Kidney (tissue), 14 donors: Measurements from ENCODE around the gene TJP1. TPM values are rescaled to one million over a fixed set of nuclear protein-coding genes. Genes with fewer than 3 reads are reported as not detected.

ENCODE experiments used
- DNase-seq, 5 donors: peaks; one replicate each; pipeline ENCODE4 v3.0.0-alpha.2; 2013 to 2020
- FAIRE-seq: peaks from 2 replicates; lab custom pipeline; 2012; peaks lifted over from hg19 to GRCh38; lab: Jason Lieb, UNC
- H3K27ac ChIP-seq, 2 donors: one replicate each; pipeline ENCODE4 v1.7.0; 2013; ENCODE audit warnings: low read depth in 2 of 2, low read length in 2 of 2, inconsistent platforms in 1 of 2
- H3K27me3 ChIP-seq: one replicate; pipeline ENCODE4 v1.7.1; 2013; ENCODE audit warnings: low read length, inconsistent platforms; ENCODE audit not compliant: control insufficient read depth, insufficient read depth
- H3K36me3 ChIP-seq, 3 donors: one replicate each; pipeline versions ENCODE4 v1.7.0 to v1.7.1; 2013; ENCODE audit warnings: low read length in 3 of 3, control low read depth in 1 of 3, inconsistent platforms in 1 of 3; ENCODE audit not compliant: insufficient read depth in 3 of 3, control insufficient read depth in 2 of 3
- H3K4me1 ChIP-seq, 3 donors: one replicate each; pipeline versions ENCODE4 v1.7.0 to v1.7.1; 2013; ENCODE audit warnings: low read length in 3 of 3, inconsistent platforms in 1 of 3, low read depth in 1 of 3; ENCODE audit not compliant: control insufficient read depth in 2 of 3, insufficient read depth in 2 of 3
- H3K4me3 ChIP-seq, 3 donors: one replicate each; pipeline versions ENCODE4 v1.7.0 to v1.8.1; 2013; ENCODE audit warnings: low read length in 3 of 3, control low read depth in 1 of 3, inconsistent platforms in 1 of 3
- H3K9ac ChIP-seq, 3 donors: one replicate each; pipeline versions ENCODE4 v1.7.0 to v1.7.1; 2013; ENCODE audit warnings: low read length in 3 of 3, control low read depth in 1 of 3, inconsistent platforms in 1 of 3
- H3K9me3 ChIP-seq, 3 donors: one replicate each; pipeline versions ENCODE4 v1.7.0 to v1.7.1; 2013; ENCODE audit warnings: low read length in 3 of 3, control low read depth in 1 of 3, inconsistent platforms in 1 of 3; ENCODE audit not compliant: control insufficient read depth in 2 of 3, insufficient read depth in 1 of 3
- CTCF ChIP-seq: IDR thresholded peaks from 3 replicates; pipeline ENCODE4 v1.5.1; 2012; ENCODE audit warnings: mild to moderate bottlenecking, moderate library complexity, borderline replicate concordance; ENCODE audit not compliant: insufficient read depth; ENCODE audit errors: extremely low read depth
- intact Hi-C: fragments of 100-400 bp; cut with DNase I; formaldehyde crosslinking; loops from one replicate; pipeline ENCODE4 v1.11.1; 2022
- polyA plus RNA-seq: library from polyadenylated mRNA; stranded (reverse); fragments of 350-450 nt; fragmentation: Illumina TruSeq; extraction: RNeasy Lipid Tissue Mini Kit (QIAGEN cat#74804); gene quantifications from one replicate; pipeline ENCODE4 v1.2.3, GENCODE V29; 2014; ENCODE audit warnings: low read depth, low replicate concordance; ENCODE audit not compliant: insufficient read depth
- total RNA-seq: library from RNA; stranded (reverse); fragmentation: NEBNext Ultra II Directional; extraction: Animal tissue kit (Norgen Biotek cat#: 25700); gene quantifications from one replicate; pipeline ENCODE4 v1.2.1, GENCODE V29; 2021
- donor health status: control.
- donor health status: control.
- donor health status: control.
- donor health status: control.
- donor health status: control.
- donor health status: DM: yes; HTN: yes; CAD: no.
- donor health status: Normal renal cell carcinoma (clear cell type).

The TJP1 gene
- total and polyA plus RNA-seq, 2 donors from 2014 or later, result 17.7 to 121 TPM

GRCh38 chr15:29687204-29687815 lies 135.0 kb downstream of the TJP1 start:
- FAIRE-seq (no peak), DNase-seq (peak in 1 of 5 donors; percentile 58)
- Histone ChIP-seq H3K4me3 (no peak overlapping the region), H3K9me3 (no peaks in the 10 kb centered on the region), H3K4me1 (peaks cover 0 to 18% (median 8%) of the 10 kb centered on the region in 3 donors), H3K36me3 (no peaks in the 10 kb centered on the region), H3K9ac (no peak overlapping the region), H3K27me3 (no peaks in the 10 kb centered on the region), H3K27ac (peak overlapping the region in 1 of 2 donors; percentile 26)
- TF ChIP-seq CTCF, result no peak
- intact Hi-C loops, result no loop called here

- peaks cover 0 to 18% (median 8%) of the 10 kb centered on the region in 3 donors for H3K4me1 ChIP-seq
- no peak overlapping the region for H3K9ac ChIP-seq
- H3K36me3 ChIP-seq, result no peaks in the 10 kb centered on the region
- FAIRE-seq, result no peak
- no peak for DNase-seq
- intact Hi-C loops, result no loop called here
- TF ChIP-seq CTCF, result no peak
- no peak overlapping the region for H3K27ac ChIP-seq
- no peaks in the 10 kb centered on the region for H3K9me3 ChIP-seq
- no peak overlapping the region for H3K4me3 ChIP-seq
- no peaks in the 10 kb centered on the region for H3K27me3 ChIP-seq
Observed at GRCh38 chr15:29686445-29687203, 135.6 kb downstream of the TJP1 start.

- intact Hi-C loops, result no loop called here
- Histone ChIP-seq H3K27ac (no peak overlapping the region), H3K9ac (no peak overlapping the region), H3K9me3 (no peaks in the 10 kb centered on the region), H3K4me1 (peaks cover 0 to 18% (median 8%) of the 10 kb centered on the region in 3 donors), H3K27me3 (no peaks in the 10 kb centered on the region), H3K36me3 (no peaks in the 10 kb centered on the region), H3K4me3 (no peak overlapping the region)
- DNase-seq, result no peak
- no peak for FAIRE-seq
- TF ChIP-seq CTCF, result no peak
Observed at GRCh38 chr15:29686079-29686425, 136.2 kb downstream of the TJP1 start.
